Ovary (tissue), 3 donors: ENCODE data around the gene ANG.

Source experiments
- CTCF ChIP-seq, 3 donors: fragments of 450-650 bp in 2 of 3; fragments of 200-600 bp in 1 of 3; IDR thresholded peaks; one replicate each; pipeline versions ENCODE4 v1.5.1 to v1.8.0; 2016 to 2022; ENCODE audit warnings: antibody characterized with exemption in 3 of 3, mild to moderate bottlenecking in 1 of 3
- EP300 ChIP-seq: sonication (generic); formaldehyde crosslinking; IDR thresholded peaks from one replicate; pipeline ENCODE4 v1.6.1; 2017; ENCODE audit warnings: antibody characterized with exemption
- POLR2A ChIP-seq: fragments of 450-650 bp; IDR thresholded peaks from one replicate; pipeline ENCODE4 v1.6.1; 2017; ENCODE audit warnings: antibody characterized with exemption, mild to moderate bottlenecking, moderate library complexity
- donor health status: DM: no; HTN: no; CAD: no.

DNA sequence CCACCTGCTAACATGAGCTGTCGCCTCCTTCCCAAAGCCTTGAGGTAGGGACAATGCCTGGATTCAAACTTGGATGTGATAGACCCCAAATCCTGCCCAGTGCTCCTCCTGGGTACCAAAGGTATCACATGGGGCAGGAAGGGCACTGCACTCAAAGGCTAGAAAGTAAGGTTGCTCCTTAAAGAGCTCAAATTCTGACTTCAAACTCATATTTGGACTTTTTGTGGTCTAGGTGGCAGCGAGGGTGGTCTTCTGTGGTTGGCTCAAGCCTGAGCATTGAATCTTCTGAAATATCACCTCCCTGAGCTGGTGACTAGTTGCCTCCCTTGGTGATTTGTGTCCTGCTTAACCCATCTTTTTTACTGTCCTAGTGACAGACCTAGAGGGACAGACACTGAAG, 12.5 kb upstream of the ANG start:
- no peak for TF ChIP-seq POLR2A
- no peak for TF ChIP-seq CTCF (IDR thresholded peaks at IDR 0.05)
- no peak for TF ChIP-seq EP300
